Gastrocnemius medialis (tissue), 4 donors: ENCODE data around the gene TIGD1.

Source experiments
- POLR2A ChIP-seq, 2 donors: fragments of 450-650 bp; IDR thresholded peaks; one replicate each; pipeline ENCODE4 v1.6.1; 2017; ENCODE audit warnings: antibody characterized with exemption in 2 of 2, mild to moderate bottlenecking in 2 of 2, moderate library complexity in 2 of 2
- TF ChIP-seq, protein P1 (sequence below), 5 experiments: fragments of 450-650 bp in 3 of 5; fragments of 200-600 bp in 2 of 5; sonication (generic) in 2 of 5; IDR thresholded peaks in 4 of 5; conservative IDR thresholded peaks in 1 of 5; 1 replicate in 4 of 5; 2 replicates in 1 of 5; pipeline ENCODE4 v1.5.1; 2016 to 2019; ENCODE audit warnings: antibody characterized with exemption in 5 of 5, mild to moderate bottlenecking in 3 of 5, moderate library complexity in 3 of 5

DNA sequence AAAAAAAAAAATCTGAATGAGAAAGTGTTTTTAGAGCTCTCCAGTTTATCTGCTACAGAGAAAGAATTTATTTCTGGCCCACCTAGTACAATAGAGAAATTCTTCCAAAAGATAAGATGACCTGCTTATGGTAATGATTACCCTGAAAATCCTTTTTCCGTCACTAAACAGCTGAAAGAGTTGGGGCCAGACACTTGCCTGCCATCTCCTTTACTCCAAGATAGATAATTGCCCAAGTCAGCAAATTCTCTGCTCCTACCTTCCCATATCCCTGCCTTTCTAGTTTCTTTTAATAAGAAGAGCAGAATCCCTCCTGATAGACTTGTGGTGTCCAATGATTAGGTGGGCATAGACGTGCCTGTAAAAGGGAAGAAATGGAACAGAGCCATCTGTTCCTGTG is 28.3 kb upstream of the TIGD1 start:
- no peak for TF ChIP-seq POLR2A (IDR thresholded peaks at IDR 0.05)
- TF ChIP-seq, protein P1, sequence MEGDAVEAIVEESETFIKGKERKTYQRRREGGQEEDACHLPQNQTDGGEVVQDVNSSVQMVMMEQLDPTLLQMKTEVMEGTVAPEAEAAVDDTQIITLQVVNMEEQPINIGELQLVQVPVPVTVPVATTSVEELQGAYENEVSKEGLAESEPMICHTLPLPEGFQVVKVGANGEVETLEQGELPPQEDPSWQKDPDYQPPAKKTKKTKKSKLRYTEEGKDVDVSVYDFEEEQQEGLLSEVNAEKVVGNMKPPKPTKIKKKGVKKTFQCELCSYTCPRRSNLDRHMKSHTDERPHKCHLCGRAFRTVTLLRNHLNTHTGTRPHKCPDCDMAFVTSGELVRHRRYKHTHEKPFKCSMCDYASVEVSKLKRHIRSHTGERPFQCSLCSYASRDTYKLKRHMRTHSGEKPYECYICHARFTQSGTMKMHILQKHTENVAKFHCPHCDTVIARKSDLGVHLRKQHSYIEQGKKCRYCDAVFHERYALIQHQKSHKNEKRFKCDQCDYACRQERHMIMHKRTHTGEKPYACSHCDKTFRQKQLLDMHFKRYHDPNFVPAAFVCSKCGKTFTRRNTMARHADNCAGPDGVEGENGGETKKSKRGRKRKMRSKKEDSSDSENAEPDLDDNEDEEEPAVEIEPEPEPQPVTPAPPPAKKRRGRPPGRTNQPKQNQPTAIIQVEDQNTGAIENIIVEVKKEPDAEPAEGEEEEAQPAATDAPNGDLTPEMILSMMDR (IDR thresholded peaks at IDR 0.05 in 4 of 5, conservative IDR thresholded peaks at IDR 0.05 in 1 of 5), result no peak
